Thoracic aorta (tissue), 2 donors: ENCODE measurements around the gene NFIC. TPM values are rescaled to one million over a fixed set of nuclear protein-coding genes. Genes with fewer than 3 reads are reported as not detected.
A peak's percentile ranks its signal among the peaks of the same experiment; 100 is the strongest.

Source experiments
- ATAC-seq: fragments of 150-250 bp; one replicate; pipeline ENCODE4 v1.8.0; 2017; ENCODE audit warnings: low read depth; ENCODE audit not compliant: insufficient number of reproducible peaks, low FRiP score
- DNase-seq: peaks from one replicate; pipeline ENCODE4 v3.0.0-alpha.2; 2020; ENCODE audit warnings: low spot score
- H3K27ac ChIP-seq, 2 donors: fragments of 200-600 bp; sonication (generic); 1 replicate in 1 of 2; 2 replicates in 1 of 2; pipeline ENCODE4 v1.5.1; 2016; ENCODE audit warnings: mild to moderate bottlenecking in 2 of 2, moderate library complexity in 2 of 2
- H3K27me3 ChIP-seq: fragments of 200-600 bp; sonication (generic); replicated peaks from 2 replicates; pipeline ENCODE4 v1.6.0; 2016; ENCODE audit warnings: mild to moderate bottlenecking; ENCODE audit not compliant: insufficient read depth
- H3K36me3 ChIP-seq: fragments of 200-600 bp; sonication (generic); one replicate; pipeline ENCODE4 v1.5.1; 2016
- H3K4me1 ChIP-seq, 2 donors: fragments of 200-600 bp; sonication (generic); 1 replicate in 1 of 2; 2 replicates in 1 of 2; pipeline versions ENCODE4 v1.5.1 to v1.6.0; 2016; ENCODE audit warnings: low read depth in 2 of 2, mild to moderate bottlenecking in 1 of 2; ENCODE audit not compliant: control insufficient read depth in 1 of 2
- H3K4me3 ChIP-seq: fragments of 200-600 bp; sonication (generic); 2 replicates; pipeline ENCODE4 v1.5.1; 2016; ENCODE audit warnings: mild to moderate bottlenecking
- H3K9me3 ChIP-seq: fragments of 200-600 bp; sonication (generic); 2 replicates; pipeline ENCODE4 v1.5.1; 2016
- CTCF ChIP-seq: fragments of 200-600 bp; sonication (generic); IDR thresholded peaks from one replicate; pipeline ENCODE4 v1.5.1; 2019; ENCODE audit warnings: antibody characterized with exemption
- total RNA-seq, 2 donors: library from RNA; depleted of rRNA; stranded (reverse); fragments of >200 nt; gene quantifications; one replicate each; pipeline versions ENCODE4 v1.1.0 to v1.2.3, GENCODE V29; 2016

NFIC gene
- total RNA-seq, 2 donors from 2014 or later = 178 to 203 TPM

- H3K4me3 ChIP-seq = peak overlapping the region; percentile 81
- H3K27me3 ChIP-seq = no peaks in the 10 kb centered on the region
- peaks cover 21 to 50% of the 10 kb centered on the region in 2 donors for H3K4me1 ChIP-seq
- peak; percentile 6 for ATAC-seq
- no peak for TF ChIP-seq CTCF
- no peaks in the 10 kb centered on the region for H3K36me3 ChIP-seq
- no peak for DNase-seq
- peak overlapping the region; percentile 86 for H3K27ac ChIP-seq
- H3K9me3 ChIP-seq = no peaks in the 10 kb centered on the region
Observed at GRCh38 chr19:3361384-3362216, 4.8 kb upstream of the NFIC start.

GRCh38 chr19:3362217-3362906 lies 4.0 kb upstream of the NFIC start:
- DNase-seq (no peak), ATAC-seq (no peak)
- H3K4me3 ChIP-seq = no peak overlapping the region
- no peak for TF ChIP-seq CTCF
- H3K9me3 ChIP-seq = no peaks in the 10 kb centered on the region
- peaks cover 21 to 50% of the 10 kb centered on the region in 2 donors for H3K4me1 ChIP-seq
- H3K27me3 ChIP-seq = no peaks in the 10 kb centered on the region
- H3K27ac ChIP-seq = peak overlapping the region; percentile 56 to 86
- no peaks in the 10 kb centered on the region for H3K36me3 ChIP-seq

- no peak for TF ChIP-seq CTCF
- Histone ChIP-seq H3K4me1 (peaks cover 18 to 53% of the 10 kb centered on the region in 2 donors), H3K27ac (peak overlapping the region; percentile 36 to 98), H3K4me3 (no peak overlapping the region), H3K36me3 (no peaks in the 10 kb centered on the region), H3K27me3 (no peaks in the 10 kb centered on the region), H3K9me3 (no peaks in the 10 kb centered on the region)
- DNase-seq = no peak
- no peak for ATAC-seq
Observed at GRCh38 chr19:3363841-3364500, 2.4 kb upstream of the NFIC start.

- DNase-seq = no peak
- Histone ChIP-seq H3K27ac (peak overlapping the region; percentile 98), H3K27me3 (no peaks in the 10 kb centered on the region), H3K4me1 (peaks cover 20 to 58% of the 10 kb centered on the region in 2 donors), H3K9me3 (no peaks in the 10 kb centered on the region), H3K4me3 (no peak overlapping the region), H3K36me3 (no peaks in the 10 kb centered on the region)
- no peak for TF ChIP-seq CTCF
- no peak for ATAC-seq
Observed at GRCh38 chr19:3364501-3364858, 1.9 kb upstream of the NFIC start.
